GF-D8 (cell line): Measurements from ENCODE around the gene FKBP9.
"Not testable (repeated sequence)": the region's sequence is repeated elsewhere in the genome, so short reads cannot be mapped to it uniquely, and the experiment has no call there.

ENCODE experiments used
- DNase-seq: peaks from one replicate; lab custom pipeline; 2025; lab: John Stamatoyannopoulos, UW

The FKBP9 gene, protein sequence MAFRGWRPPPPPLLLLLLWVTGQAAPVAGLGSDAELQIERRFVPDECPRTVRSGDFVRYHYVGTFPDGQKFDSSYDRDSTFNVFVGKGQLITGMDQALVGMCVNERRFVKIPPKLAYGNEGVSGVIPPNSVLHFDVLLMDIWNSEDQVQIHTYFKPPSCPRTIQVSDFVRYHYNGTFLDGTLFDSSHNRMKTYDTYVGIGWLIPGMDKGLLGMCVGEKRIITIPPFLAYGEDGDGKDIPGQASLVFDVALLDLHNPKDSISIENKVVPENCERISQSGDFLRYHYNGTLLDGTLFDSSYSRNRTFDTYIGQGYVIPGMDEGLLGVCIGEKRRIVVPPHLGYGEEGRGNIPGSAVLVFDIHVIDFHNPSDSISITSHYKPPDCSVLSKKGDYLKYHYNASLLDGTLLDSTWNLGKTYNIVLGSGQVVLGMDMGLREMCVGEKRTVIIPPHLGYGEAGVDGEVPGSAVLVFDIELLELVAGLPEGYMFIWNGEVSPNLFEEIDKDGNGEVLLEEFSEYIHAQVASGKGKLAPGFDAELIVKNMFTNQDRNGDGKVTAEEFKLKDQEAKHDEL

DNA sequence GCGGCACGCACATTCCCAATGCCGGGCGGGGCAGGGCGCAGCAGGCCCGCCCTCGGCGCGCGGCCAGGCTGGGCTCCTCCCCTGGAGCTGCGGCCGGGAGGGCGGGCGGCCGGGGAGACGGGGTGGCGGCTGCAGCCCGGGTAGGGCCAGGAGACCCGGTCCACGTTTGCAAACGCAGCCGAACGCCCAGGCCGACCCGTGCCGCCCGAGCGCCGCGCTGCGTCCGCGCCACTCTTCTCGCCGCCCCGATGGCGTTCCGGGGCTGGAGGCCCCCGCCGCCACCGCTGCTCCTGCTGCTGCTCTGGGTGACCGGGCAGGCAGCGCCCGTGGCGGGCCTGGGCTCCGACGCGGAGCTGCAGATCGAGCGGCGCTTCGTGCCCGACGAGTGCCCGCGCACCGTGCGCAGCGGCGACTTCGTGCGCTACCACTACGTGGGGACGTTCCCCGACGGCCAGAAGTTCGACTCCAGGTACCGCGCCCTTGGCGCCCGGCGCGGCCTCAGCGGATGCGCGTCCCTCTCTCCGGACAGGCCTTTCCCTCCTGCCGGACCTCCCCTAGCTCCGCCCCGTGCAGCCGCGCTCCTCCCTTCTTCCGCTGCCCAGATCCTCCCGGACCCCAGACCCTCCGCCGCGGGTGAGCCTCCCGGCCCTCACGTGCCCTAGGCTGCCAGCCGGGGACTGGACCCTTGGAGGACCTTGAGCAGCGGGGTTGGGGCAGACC, at the start of gene FKBP9:
FKBP9 (plus strand) TSS at position 115 of the 720 bp plus-strand sequence; CDS start at position 249, 134 bp downstream.
- no peak for DNase-seq

DNA sequence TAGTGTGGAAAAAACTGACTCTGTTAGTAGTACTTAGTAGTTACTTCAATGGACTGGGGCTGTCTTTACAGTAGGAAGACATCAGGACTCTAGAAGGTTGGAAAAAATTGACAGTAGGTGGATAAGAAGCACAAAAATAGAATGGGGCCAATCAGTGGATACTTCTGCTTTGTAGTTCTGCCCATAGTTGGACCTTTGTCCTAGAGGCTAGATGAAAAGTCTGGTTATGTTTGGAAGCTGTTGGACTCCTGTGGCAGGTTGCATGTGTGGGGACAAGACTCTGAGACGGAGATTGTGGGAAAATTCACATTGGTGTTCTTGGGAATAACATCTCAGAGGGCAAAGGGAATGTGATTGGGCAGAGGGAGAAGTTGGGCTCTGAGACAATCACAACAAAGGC, 47.0 kb upstream of the FKBP9 start:
- no peak for DNase-seq

DNA sequence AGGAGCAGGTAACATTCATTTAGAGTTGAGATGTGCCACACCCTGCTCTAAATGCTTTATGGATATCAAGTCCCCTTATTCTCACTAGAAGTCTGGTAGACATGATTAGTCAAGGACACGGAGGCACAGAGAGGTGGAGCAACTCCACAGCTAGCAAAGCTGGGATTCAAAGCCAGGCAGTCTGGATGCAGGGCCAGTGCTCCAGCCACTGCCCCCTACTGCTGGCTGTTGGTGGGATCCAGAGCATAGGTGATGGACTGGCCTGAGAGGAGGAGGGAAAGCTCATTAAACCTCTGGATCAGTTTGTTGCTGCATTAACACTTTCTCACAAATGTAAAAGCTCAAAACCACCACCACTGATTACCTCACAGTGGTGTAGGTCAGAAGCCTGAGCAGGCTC, 43.1 kb upstream of the FKBP9 start:
- DNase-seq: no peak

DNA sequence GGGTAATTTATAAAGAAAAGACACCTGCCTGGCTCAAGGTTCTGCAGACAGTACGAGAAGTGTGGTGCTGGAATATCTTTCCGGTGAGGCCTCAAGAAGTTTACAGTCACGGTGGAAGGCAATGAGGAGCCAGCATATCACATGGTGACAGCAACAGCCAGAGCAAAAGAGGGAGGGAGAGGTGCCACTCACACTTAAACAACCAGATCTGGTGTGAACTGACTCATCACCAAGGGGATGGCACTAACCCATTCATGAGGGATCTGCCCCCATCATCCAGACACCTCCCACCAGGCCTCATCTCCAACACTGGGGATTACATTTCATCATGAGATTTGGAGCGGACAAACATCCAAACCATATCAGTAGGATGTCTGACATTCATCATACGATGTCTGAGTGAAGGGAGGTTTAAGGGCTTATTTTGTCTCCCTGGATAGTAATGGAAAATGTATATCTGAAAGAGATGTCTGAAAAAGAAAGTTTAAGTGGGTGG, 42.2 kb upstream of the FKBP9 start:
- no peak for DNase-seq

DNA sequence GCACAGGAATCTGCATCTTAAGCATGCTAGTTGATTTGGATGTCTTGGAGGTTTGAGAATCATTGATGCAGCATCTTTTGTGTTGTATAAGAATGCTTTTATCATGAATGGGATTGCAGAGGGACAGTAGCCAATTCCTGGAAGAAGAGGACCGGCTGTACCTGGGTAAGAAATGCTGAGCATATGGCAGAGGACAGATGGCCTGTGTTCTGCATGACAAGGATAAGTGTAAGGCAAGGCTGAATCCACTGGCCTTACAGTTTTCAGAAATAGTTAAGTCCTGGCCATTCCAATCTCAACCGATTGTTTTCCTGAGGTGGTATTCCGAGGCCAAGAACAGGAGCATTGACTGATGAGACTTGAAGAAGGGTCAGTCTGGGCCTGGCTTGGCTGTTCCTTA, 41.2 kb upstream of the FKBP9 start:
- no peak for DNase-seq

DNA sequence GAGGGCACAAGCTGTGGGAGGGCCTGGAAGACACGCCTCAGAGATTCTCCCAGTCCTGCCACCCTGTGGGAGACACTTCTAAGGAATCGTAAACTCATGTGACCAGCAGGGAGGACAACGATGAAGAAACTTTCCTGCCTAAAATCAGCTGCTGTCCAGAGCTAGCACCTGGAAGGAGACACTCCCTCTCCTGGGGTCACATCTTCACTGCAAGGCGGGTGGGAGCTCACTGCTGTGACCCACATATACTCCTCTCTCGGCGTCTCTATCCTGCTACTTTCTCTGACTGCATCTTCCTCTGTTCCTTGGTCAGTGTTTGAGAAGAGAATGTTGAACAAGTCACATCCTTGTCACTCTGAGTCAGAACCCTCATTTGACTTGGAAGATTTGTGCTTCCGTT, 40.2 kb upstream of the FKBP9 start:
- not testable (repeated sequence) for DNase-seq

DNA sequence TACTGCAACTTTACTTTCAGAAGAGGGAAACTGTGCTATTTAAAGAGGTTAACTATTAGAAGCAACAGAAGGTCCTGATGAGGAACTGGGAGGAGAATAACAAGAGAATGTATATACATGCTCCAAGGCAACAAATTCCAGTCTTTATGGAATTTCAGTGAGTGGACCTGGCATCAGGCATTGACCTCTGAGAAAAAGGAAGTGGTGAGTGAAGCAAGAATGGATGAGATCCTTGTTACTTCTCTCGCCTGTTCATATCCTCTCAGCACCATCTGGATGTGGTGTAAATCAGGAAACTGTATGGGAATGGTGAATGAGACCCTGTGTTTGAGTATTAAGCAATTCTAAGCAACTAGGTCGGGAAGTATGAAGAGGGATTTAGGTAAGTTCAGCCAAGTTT, 35.3 kb upstream of the FKBP9 start:
- no peak for DNase-seq

DNA sequence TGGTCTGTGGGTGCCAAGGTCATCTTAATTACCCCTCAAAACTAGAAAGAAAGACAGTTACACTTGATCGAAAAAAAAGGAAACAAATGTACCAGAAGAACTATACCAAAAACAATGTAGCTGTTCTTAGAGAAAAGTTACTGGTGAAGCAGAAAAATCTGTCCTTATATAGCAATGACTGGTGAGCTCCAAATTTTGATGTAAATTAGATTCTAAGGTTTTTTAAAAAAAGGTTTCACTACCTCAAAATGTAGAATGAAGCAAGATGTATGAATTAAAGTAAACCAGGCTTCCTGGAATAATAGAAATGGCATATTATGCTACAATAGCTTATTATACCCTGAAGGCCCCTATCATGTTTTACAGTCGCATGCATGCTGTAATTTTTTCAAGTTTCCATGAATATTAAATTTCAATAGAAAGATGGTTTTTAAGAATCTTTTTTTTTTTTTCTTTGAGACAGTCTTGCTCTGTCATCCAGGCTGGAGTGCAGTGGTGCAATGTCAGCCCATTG, 28.4 kb upstream of the FKBP9 start:
- DNase-seq: no peak

DNA sequence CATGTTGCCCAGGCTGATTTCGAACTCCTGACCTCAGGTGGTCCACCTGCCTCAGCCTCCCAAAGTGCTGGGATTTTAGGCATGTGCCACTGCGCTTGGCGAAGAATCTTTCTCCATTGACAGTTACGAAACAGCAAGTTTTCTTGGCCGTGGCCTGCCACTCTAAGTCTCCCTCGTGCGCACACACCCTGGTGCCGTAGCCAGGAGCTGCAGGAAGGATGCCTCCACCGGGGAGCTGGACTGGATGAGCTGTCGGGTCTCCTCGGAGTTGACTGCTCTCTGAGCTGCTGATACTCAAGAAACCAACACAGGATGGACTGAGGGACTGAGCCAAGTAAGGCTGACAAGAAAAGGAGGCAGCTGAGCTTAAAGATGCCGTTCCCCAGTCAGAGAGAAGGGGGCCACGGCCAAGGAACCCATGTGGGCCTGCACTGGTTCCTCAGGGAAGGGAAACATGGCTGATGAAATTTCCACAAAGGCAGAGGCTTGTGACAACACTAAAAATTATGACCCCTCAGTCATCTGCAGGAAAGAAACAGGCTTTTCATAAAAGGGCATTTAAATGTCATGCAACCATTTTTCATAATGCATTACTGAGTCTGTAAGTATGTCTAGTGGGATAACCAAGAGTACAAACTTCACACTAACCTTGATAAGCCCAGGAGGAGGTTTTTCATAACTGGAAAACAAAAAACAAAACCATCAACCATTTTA, 27.7 kb upstream of the FKBP9 start:
- DNase-seq: no peak

DNA sequence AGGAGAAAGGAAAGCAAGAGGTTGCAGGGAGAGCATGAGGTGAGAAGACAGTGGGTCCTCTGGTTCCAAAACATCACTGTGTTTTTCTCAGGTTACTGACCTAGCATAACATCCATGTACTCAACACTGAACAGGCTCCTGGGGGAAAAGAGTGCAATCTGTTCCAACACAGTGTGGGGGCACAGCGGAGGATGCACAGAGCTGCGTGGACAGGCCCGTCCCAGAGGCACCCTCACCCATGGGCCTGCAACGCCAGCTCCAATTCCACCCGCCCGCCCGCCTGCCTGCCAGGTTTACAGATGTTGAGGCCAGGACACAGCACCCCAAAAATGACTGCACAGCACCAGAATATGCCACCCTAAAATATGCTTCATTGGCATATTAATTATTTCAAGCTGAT, 26.9 kb upstream of the FKBP9 start:
- no peak for DNase-seq

DNA sequence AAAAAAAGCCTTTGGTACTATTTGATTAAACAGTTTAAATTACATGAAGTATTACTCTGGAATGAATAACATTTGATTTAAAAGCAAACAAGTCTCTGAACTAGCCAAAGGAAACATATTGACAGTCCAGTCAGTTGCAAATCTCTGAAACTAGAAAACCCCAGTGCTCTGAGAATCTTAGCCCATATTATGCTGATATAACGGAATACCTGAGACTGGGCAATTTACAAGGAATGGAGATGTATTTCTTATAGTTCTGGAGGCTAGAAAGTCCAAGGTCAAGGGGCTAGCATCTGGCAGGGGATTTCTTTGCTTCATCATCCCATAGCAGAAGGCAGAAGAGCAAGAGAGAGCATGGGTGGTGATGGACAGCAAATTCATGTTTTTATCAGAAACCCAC, 21.7 kb upstream of the FKBP9 start:
- DNase-seq: no peak

DNA sequence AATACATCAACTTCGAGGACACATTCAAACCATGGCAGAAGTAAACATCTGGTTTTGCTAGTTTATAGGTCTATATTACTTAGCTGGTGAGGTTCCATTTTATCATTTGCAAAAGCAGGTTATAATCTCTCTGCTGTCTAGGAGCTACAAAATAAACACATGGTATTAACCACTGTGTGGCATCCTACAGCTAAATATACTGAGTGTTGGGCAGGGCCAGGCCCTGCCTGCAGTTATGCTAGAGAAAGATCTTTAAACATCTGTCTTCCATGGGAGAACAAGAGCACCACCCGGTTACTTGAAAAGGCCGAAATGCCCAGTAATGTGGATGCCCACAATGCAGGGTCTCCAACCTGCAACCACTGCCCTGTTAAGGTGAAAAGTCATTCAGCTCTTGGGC, 20.6 kb upstream of the FKBP9 start:
- DNase-seq: no peak

DNA sequence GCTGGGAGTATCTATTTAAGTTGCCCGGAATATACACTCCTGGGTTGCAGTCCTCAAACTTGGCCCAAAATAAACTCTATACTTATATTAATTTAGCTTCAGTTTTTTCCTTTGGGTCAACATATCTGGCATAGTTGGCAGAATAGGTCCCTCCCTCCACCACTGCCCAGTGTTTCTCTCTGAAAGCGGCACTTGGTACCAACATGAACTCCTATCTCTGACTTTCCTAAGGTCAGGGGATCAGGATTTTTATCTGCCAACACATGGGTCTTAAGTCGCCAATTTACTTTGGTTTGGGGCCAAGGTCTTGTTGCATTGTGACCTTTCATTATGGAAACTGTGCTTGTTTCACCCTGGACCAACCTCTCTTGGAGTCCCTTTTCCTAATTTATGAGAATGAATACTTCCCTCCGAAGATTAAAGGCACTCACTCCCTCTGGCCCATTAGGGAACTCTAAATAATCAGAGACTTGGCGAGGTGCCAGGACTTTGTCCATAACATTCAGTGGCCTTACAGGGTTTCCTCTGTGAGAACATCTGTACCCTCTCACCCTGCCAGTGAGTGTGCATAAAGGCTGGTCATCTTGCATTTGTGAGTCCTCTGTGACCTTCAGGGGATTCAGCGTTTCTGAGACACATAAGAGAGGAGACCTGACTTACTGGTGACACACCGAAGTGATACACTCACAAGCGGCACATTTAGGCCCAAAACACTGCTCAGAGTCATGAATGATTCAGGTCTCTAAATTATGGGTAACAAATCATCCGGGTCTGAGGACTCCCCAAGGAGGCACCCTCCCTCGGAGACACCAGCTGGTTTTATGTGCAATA, 19.7 kb upstream of the FKBP9 start:
- DNase-seq: no peak

DNA sequence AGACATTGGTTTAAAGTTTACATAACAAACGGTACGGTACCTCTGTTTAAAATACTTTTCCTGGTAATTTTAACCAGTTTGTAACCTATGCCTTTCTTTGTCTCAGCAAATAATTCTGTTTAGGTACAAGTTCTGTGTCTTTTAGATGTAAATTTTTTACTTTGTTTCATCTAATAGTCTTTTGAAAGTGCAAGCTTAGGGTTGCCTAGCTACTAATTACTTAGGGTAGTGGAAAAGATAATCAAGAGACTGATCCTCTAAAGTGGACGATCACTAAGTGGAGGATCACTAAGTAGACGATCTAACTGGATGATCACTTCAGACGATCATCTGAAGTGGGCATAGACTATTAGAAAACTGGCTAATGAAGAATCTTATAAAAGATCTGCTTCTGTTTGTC, 16.1 kb upstream of the FKBP9 start:
- no peak for DNase-seq

DNA sequence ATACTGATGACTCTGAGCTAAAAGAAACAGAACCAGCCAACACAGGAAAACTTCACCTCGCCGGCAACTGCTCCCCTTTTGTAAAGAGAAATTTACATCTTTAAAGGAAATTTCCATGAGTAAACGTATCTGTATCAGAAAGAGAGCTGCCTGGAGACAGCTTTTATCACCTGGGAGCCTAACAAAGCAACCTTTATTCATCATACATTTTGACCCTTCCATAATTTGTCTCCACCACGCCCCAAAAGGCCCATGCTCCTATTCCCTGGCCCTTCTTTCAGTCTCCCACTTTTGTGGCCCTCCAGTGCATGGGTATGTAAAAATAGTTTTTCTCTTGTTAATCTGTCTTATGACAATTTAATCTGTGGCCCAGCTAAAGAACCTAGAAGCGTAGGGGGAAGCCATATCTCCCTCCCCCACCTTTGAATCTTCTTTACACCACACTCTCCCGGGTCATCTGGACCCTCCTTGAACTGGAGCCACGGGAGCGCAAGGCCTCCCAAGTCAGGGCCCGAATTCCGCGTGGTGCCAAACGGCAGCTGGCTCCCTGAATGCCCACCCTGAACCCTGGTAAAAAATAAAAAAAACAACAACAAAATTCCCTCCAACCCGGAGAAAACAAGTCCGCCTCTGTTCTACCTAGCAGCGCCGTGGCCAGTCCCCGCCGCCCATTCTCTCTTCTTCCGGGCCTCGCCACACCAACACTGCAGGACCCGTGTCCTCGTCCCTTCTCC, 15.4 kb upstream of the FKBP9 start:
- no peak for DNase-seq

DNA sequence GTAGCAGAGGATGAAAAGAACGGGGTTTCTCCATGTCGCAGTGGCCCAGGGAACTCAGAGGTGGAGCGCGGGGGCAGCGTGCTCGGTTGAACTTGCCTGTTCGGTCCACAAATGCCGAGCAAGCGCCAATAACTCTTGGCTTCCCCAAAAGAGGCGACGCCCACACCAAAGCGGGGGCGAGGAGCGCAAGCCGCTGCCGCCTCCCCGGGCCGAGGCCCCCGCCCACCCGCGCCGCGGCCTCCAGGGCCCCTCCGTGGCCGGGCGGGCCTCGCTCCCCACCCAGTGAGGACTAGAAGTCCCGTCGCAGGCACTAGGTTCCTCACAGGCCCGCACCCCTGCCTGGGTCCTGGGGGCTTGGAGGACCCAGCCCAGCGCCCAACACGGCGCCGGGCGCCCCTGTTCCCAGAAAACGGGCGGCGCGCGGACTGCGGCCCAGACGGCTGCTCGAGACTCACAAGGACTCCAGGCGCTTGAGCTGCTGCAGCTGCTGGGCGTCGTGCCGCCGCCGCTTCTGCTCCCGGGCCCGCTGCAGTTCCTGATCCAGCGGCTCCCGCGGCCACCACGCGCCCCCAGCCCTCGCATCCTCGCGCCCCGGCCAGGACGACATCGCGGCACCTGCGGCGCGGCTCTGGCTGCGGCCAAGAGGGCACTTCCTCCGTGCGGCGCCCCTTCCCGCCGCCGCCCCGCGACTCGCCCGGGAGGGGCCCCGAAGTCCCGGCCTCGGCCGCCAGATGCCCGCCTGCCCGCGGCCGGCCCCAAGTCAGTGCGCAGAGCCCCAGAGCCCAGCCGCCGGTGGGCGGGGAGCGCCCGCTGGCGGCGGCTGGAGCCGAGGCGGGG, 14.6 kb upstream of the FKBP9 start:
- DNase-seq: peak; percentile 71

DNA sequence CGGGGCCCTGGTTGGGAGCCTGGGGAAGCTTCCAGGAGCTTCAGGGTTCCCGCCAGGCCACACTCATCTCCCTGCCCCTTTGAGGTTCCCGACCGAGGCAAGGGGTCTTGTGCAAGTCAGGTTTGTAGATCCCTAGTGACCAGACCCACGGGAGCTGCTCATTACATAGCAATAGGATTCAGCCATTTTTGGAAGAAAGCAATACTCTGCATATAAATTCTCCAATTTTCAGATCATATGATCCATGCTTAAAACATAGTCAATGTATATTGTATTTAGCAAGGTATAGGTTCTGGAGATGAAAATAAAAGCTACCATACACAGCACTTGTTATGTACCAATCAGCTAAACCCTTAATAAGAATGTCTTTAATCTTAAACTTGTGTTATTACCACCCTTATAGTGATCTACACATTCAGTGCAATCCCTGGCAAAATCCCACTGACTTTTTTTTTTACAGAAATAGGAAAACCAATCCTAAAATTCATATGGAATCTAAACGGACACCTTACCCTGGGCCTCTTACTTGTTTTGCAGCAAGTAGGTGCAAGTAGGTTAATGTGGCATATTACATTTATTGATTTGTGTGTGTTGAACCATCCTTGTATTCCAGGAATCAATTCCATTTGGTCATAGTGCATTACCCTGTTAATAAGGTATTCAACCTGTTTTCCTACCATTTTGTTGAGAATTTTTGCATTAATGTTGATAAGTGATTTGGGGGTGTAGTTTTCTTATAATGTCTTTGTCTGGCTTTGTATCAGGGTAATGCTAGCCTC, 13.8 kb upstream of the FKBP9 start:
- no peak for DNase-seq

DNA sequence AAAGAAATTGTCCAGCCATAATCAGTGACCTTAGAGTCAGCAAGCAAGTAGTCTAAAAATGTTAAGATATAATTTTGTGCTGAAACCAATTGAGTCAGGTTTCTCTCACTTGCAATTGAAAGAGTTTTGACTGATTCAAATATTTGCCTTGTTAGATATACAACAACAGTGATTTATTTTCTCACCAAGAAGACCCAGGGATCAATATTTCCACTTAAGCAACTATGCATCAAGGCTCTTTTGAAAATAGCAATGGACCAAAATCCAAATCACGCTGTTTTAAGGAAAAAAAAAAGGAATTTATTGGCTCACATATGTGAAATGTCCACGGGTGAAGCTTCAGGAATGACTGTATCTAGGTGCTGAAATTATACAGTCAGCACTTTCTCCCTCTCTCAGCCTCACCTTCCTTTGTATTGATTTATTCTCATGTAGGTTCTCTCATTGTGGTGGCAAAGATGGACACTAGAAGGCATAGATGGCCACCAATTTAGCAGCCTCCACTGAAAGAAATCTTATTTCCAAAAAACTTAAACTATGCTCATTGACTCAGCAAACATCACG, 9.7 kb upstream of the FKBP9 start:
- no peak for DNase-seq

DNA sequence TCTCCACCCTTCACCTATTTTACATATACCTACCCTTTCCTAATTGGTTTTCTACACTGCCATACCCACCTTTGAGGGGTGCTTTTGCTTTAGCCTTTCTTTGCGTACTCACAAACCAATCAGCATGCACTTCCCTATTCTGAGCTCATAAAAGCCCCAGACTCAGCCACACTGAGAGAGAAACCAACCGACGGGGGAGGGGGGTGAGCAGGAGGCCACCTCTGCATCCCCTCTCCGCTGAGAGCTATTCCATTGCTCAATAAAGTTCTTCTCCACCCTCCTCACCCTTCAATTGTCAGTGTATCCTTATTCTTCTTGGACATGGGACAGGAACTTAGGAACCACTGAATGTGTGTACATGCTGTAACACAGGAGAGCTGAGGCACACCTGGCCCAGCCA, 9.0 kb upstream of the FKBP9 start:
- DNase-seq: no peak
